GM18909 (cell line): ENCODE results near the gene ENGASE.
"Not testable (repeated sequence)": the region's sequence is repeated elsewhere in the genome, so short reads cannot be mapped to it uniquely, and the experiment has no call there.

ENCODE experiments used
- ATAC-seq: cut with Tn5 transposase; IDR thresholded peaks from one replicate; pipeline ENCODE4 v1.9.1; 2021; ENCODE audit warnings: mild to moderate bottlenecking; ENCODE audit not compliant: unreplicated experiment, poor library complexity

ENGASE gene

GRCh38 chr17:79074649-79075445 lies at the start of gene ENGASE:
ENGASE (plus strand) TSS chr17:79074824; CDS start chr17:79074945, 121 bp downstream.
- peak; percentile 94 for ATAC-seq

- no peak for ATAC-seq
Measured at GRCh38 chr17:79024901-79025737, 49.5 kb upstream of the ENGASE start.

- ATAC-seq: no peak
Measured at GRCh38 chr17:79026376-79027273, 48.0 kb upstream of the ENGASE start.

GRCh38 chr17:79027274-79027924 lies 47.2 kb upstream of the ENGASE start:
- ATAC-seq: no peak

GRCh38 chr17:79027925-79028491 lies 46.6 kb upstream of the ENGASE start:
- no peak for ATAC-seq

GRCh38 chr17:79028496-79029326 lies 45.9 kb upstream of the ENGASE start:
- ATAC-seq: no peak

- ATAC-seq: no peak
Measured at GRCh38 chr17:79029327-79030009, 45.2 kb upstream of the ENGASE start.

- ATAC-seq: not testable (repeated sequence)
Measured at GRCh38 chr17:79030636-79031035, 44.0 kb upstream of the ENGASE start.

- no peak for ATAC-seq
Measured at GRCh38 chr17:79031996-79032875, 42.4 kb upstream of the ENGASE start.

- ATAC-seq: no peak
Measured at GRCh38 chr17:79033046-79033616, 41.5 kb upstream of the ENGASE start.

GRCh38 chr17:79033741-79034501 lies 40.7 kb upstream of the ENGASE start:
- no peak for ATAC-seq

GRCh38 chr17:79034931-79035485 lies 39.6 kb upstream of the ENGASE start:
- ATAC-seq: no peak

GRCh38 chr17:79035686-79036085 lies 38.9 kb upstream of the ENGASE start:
- no peak for ATAC-seq

- ATAC-seq: no peak
Measured at GRCh38 chr17:79036181-79036580, 38.4 kb upstream of the ENGASE start.

GRCh38 chr17:79036596-79036995 lies 38.0 kb upstream of the ENGASE start:
- no peak for ATAC-seq
